GM23338 (cell line): ENCODE measurements around the gene CFAP65. TPM values are rescaled to one million over a fixed set of nuclear protein-coding genes. Genes with fewer than 3 reads are reported as not detected.

Experiments used
- ATAC-seq: fragments of 200-7000 bp; cut with Tn5 transposase; 3 replicates; pipeline ENCODE4 v1.9.1; 2020
- DNase-seq: peaks from one replicate; pipeline ENCODE4 v3.0.0-alpha.2; 2015; ENCODE audit warnings: low spot score
- H2AFZ ChIP-seq: fragments of 200-600 bp; sonication (generic); 2 replicates; pipeline ENCODE4 v1.8.0; 2016; ENCODE audit warnings: antibody characterized with exemption, mild to moderate bottlenecking, moderate library complexity
- H3F3A ChIP-seq: fragments of 200-600 bp; sonication (generic); replicated peaks from 2 replicates; pipeline ENCODE4 v1.8.0; 2017; ENCODE audit warnings: antibody characterized with exemption, mixed run types, low read depth
- H3K27ac ChIP-seq: fragments of 200-600 bp; sonication (generic); 2 replicates; pipeline ENCODE4 v1.6.1; 2016; ENCODE audit warnings: low read depth
- H3K27me3 ChIP-seq: fragments of 200-600 bp; sonication (generic); 2 replicates; pipeline ENCODE4 v1.8.0; 2016; ENCODE audit warnings: mild to moderate bottlenecking, mixed run types, moderate library complexity; ENCODE audit not compliant: insufficient read depth
- H3K36me3 ChIP-seq: fragments of 200-600 bp; sonication (generic); 2 replicates; pipeline ENCODE4 v1.8.0; 2016; ENCODE audit warnings: mild to moderate bottlenecking; ENCODE audit not compliant: insufficient read depth
- H3K4me1 ChIP-seq: fragments of 200-600 bp; sonication (generic); 2 replicates; pipeline ENCODE4 v1.8.0; 2016; ENCODE audit warnings: mild to moderate bottlenecking, moderate library complexity; ENCODE audit not compliant: insufficient read depth
- H3K4me2 ChIP-seq: fragments of 200-600 bp; sonication (generic); 2 replicates; pipeline ENCODE4 v1.7.1; 2017; ENCODE audit warnings: mixed run types
- H3K4me3 ChIP-seq: fragments of 200-600 bp; sonication (generic); 2 replicates; pipeline ENCODE4 v1.6.1; 2016; ENCODE audit warnings: mixed run types
- H3K79me2 ChIP-seq: fragments of 200-600 bp; sonication (generic); replicated peaks from 2 replicates; pipeline ENCODE4 v1.8.0; 2017; ENCODE audit warnings: mild to moderate bottlenecking; ENCODE audit not compliant: insufficient read depth
- H3K9me2 ChIP-seq: fragments of 200-600 bp; sonication (generic); 2 replicates; pipeline ENCODE4 v1.8.0; 2017; ENCODE audit not compliant: insufficient read depth
- H4K20me1 ChIP-seq: fragments of 200-600 bp; sonication (generic); replicated peaks from 2 replicates; pipeline ENCODE4 v1.8.0; 2017; ENCODE audit warnings: mild to moderate bottlenecking; ENCODE audit not compliant: insufficient read depth
- H3K27ac Mint-ChIP-seq: 2 replicates; pipeline ENCODE4 v1.8.0; 2020; ENCODE audit warnings: inconsistent platforms, mild to moderate bottlenecking, moderate library complexity, mixed read lengths
- H3K27me3 Mint-ChIP-seq: 3 replicates; pipeline ENCODE4 v1.8.0; 2022; ENCODE audit warnings: low read depth, mild to moderate bottlenecking, moderate library complexity, mixed read lengths, inconsistent platforms; ENCODE audit not compliant: insufficient read depth, poor library complexity
- H3K36me3 Mint-ChIP-seq: 3 replicates; pipeline ENCODE4 v1.8.0; 2021; ENCODE audit warnings: low read depth, mild to moderate bottlenecking, inconsistent platforms, moderate library complexity, mixed read lengths
- H3K4me1 Mint-ChIP-seq: 3 replicates; pipeline ENCODE4 v1.8.0; 2020; ENCODE audit warnings: mild to moderate bottlenecking, inconsistent platforms, mixed read lengths
- H3K4me3 Mint-ChIP-seq: 3 replicates; pipeline ENCODE4 v1.8.0; 2021; ENCODE audit warnings: moderate library complexity, mild to moderate bottlenecking, inconsistent platforms, mixed read lengths
- H3K9me3 Mint-ChIP-seq: 3 replicates; pipeline ENCODE4 v1.8.0; 2020; ENCODE audit warnings: moderate library complexity, mild to moderate bottlenecking, inconsistent platforms, mixed read lengths
- CREB1 ChIP-seq: fragments of 250-450 bp; sonication (Bioruptor Pico); IDR thresholded peaks from 2 replicates; pipeline ENCODE4 v1.5.0; 2020; ENCODE audit warnings: low read depth, mild to moderate bottlenecking, moderate library complexity
- EZH2phosphoT487 ChIP-seq: fragments of 200-600 bp; sonication (generic); IDR thresholded peaks from one replicate; pipeline ENCODE4 v1.8.1; 2018; ENCODE audit warnings: antibody characterized with exemption; ENCODE audit not compliant: unreplicated experiment
- NANOG ChIP-seq: IDR thresholded peaks from 2 replicates; pipeline ENCODE4 v1.6.1; 2016; ENCODE audit warnings: antibody characterized with exemption, borderline replicate concordance
- REST ChIP-seq: IDR thresholded peaks from one replicate; pipeline ENCODE4 v1.6.1; 2018; ENCODE audit warnings: antibody characterized with exemption; ENCODE audit not compliant: unreplicated experiment
- STAT1 ChIP-seq: IDR thresholded peaks from one replicate; pipeline ENCODE4 v1.6.1; 2016; ENCODE audit warnings: antibody characterized with exemption; ENCODE audit not compliant: unreplicated experiment
- ZNF331 ChIP-seq: fragments of 250-450 bp; sonication (Bioruptor Pico); IDR thresholded peaks from 2 replicates; pipeline ENCODE4 v1.5.0; 2020; ENCODE audit warnings: low read depth, mild to moderate bottlenecking, moderate library complexity
- polyA plus RNA-seq: library from polyadenylated mRNA; unstranded; fragments of >200 nt; fragmentation: Nextera tagmentation; extraction: Ambion mirVana; gene quantifications from 2 replicates; pipeline ENCODE4 v1.2.1, GENCODE V29; 2016
- total RNA-seq: library from RNA; depleted of rRNA; stranded (reverse); fragments of >200 nt; shearing (Covaris generic); gene quantifications from 2 replicates; pipeline ENCODE4 v1.2.3, GENCODE V29; 2014
- TF ChIP-seq, protein P1 (sequence below), 2 experiments: fragments of 200-600 bp in 1 of 2; sonication (generic) in 1 of 2; conservative IDR thresholded peaks; 2 replicates each; pipeline versions ENCODE4 v1.5.1 to v1.6.1; 2016 to 2017; ENCODE audit warnings: antibody characterized with exemption in 2 of 2, low read depth in 2 of 2, mild to moderate bottlenecking in 2 of 2, moderate library complexity in 1 of 2
- TF ChIP-seq, protein P2 (sequence below): fragments of 250-450 bp; sonication (Bioruptor Pico); IDR thresholded peaks from 2 replicates; pipeline ENCODE4 v1.5.0; 2020; ENCODE audit warnings: mild to moderate bottlenecking, moderate library complexity

The CFAP65 gene
- total and polyA plus RNA-seq, 2 experiments from 2014 or later = 0.38 to 0.74 TPM

DNA sequence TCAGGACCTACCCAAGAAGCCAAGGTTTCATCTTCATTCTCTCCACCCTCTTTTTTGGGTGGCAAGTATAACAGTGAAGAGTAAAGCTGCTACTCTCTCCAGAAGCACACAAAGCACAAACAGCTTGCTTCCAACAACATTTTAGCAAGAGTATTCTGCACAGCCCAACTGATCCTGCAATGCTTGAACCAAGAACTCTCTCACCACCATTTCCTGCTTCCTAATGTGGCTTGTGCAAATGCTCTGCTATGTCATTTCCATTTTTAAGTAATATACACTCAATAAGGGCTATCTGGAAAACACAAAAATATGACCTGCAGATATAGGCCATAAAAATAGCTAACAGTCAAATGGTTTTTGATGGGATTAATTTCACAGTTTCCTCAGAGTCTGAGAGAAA, 43.5 kb upstream of the CFAP65 start (continued):
- TF ChIP-seq, protein P1, sequence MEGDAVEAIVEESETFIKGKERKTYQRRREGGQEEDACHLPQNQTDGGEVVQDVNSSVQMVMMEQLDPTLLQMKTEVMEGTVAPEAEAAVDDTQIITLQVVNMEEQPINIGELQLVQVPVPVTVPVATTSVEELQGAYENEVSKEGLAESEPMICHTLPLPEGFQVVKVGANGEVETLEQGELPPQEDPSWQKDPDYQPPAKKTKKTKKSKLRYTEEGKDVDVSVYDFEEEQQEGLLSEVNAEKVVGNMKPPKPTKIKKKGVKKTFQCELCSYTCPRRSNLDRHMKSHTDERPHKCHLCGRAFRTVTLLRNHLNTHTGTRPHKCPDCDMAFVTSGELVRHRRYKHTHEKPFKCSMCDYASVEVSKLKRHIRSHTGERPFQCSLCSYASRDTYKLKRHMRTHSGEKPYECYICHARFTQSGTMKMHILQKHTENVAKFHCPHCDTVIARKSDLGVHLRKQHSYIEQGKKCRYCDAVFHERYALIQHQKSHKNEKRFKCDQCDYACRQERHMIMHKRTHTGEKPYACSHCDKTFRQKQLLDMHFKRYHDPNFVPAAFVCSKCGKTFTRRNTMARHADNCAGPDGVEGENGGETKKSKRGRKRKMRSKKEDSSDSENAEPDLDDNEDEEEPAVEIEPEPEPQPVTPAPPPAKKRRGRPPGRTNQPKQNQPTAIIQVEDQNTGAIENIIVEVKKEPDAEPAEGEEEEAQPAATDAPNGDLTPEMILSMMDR (conservative IDR thresholded peaks at IDR 0.05; ENCODE audit: low read depth in 2 of 2) = no peak
- TF ChIP-seq REST = no peak
- TF ChIP-seq STAT1 = no peak
- TF ChIP-seq EZH2phosphoT487 = no peak

DNA sequence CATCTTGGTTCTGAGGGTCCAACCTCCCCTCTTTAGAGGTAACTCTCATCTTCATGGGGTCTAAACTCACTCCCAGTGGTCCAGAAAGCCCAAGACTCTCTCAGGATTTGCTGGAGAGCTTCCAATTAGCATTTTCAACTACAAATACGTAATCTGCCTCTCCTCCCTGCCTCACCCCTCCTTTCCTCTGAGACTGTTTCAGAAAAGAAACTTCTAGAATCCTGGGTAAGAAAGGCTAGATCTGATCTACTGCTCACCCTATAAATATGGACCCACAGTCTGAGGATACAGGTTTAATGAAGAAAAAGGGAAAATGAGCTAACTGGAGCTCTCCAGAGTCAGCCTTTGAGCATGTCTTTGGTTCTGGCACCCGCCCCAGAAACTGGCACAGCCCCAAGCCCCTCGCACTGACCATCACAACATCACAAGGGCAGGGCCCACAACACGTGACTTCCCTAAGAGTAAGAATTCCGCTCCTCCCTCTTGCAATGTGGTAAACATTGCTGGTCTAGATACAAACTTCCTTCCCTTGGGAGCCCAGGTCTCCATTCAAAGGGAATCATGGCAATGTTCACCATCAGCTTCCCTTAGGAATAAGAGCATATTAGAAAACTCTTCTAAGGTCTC, 41.1 kb upstream of the CFAP65 start:
- Histone ChIP-seq H3K4me2 (no peak overlapping the region), H3K4me3 (no peak overlapping the region), H3K27me3 (no peaks in the 10 kb centered on the region), H3F3A (no peaks in the 10 kb centered on the region), H3K36me3 (no peaks in the 10 kb centered on the region), H4K20me1 (peaks cover 8% of the 10 kb centered on the region; the same call in 1 of the 2 replicates), H3K79me2 (no peaks in the 10 kb centered on the region), H3K4me1 (peaks cover 10% of the 10 kb centered on the region), H3K27ac (no peak overlapping the region), H3K9me2 (no peaks in the 10 kb centered on the region), H2AFZ (no peak overlapping the region)
- no peak overlapping the region for H3K27ac Mint-ChIP-seq
- H3K27me3 Mint-ChIP-seq = peaks cover 3% of the 10 kb centered on the region
- H3K9me3 Mint-ChIP-seq = no peaks in the 10 kb centered on the region
- H3K4me3 Mint-ChIP-seq = no peak overlapping the region
- H3K36me3 Mint-ChIP-seq = no peaks in the 10 kb centered on the region
- H3K4me1 Mint-ChIP-seq = peaks cover 14% of the 10 kb centered on the region
- DNase-seq (no peak), ATAC-seq (no peak)
- TF ChIP-seq REST = no peak
- TF ChIP-seq NANOG = no peak
- TF ChIP-seq ZNF331 (CRISPR knock-in tag) = no peak
- TF ChIP-seq, protein P2, sequence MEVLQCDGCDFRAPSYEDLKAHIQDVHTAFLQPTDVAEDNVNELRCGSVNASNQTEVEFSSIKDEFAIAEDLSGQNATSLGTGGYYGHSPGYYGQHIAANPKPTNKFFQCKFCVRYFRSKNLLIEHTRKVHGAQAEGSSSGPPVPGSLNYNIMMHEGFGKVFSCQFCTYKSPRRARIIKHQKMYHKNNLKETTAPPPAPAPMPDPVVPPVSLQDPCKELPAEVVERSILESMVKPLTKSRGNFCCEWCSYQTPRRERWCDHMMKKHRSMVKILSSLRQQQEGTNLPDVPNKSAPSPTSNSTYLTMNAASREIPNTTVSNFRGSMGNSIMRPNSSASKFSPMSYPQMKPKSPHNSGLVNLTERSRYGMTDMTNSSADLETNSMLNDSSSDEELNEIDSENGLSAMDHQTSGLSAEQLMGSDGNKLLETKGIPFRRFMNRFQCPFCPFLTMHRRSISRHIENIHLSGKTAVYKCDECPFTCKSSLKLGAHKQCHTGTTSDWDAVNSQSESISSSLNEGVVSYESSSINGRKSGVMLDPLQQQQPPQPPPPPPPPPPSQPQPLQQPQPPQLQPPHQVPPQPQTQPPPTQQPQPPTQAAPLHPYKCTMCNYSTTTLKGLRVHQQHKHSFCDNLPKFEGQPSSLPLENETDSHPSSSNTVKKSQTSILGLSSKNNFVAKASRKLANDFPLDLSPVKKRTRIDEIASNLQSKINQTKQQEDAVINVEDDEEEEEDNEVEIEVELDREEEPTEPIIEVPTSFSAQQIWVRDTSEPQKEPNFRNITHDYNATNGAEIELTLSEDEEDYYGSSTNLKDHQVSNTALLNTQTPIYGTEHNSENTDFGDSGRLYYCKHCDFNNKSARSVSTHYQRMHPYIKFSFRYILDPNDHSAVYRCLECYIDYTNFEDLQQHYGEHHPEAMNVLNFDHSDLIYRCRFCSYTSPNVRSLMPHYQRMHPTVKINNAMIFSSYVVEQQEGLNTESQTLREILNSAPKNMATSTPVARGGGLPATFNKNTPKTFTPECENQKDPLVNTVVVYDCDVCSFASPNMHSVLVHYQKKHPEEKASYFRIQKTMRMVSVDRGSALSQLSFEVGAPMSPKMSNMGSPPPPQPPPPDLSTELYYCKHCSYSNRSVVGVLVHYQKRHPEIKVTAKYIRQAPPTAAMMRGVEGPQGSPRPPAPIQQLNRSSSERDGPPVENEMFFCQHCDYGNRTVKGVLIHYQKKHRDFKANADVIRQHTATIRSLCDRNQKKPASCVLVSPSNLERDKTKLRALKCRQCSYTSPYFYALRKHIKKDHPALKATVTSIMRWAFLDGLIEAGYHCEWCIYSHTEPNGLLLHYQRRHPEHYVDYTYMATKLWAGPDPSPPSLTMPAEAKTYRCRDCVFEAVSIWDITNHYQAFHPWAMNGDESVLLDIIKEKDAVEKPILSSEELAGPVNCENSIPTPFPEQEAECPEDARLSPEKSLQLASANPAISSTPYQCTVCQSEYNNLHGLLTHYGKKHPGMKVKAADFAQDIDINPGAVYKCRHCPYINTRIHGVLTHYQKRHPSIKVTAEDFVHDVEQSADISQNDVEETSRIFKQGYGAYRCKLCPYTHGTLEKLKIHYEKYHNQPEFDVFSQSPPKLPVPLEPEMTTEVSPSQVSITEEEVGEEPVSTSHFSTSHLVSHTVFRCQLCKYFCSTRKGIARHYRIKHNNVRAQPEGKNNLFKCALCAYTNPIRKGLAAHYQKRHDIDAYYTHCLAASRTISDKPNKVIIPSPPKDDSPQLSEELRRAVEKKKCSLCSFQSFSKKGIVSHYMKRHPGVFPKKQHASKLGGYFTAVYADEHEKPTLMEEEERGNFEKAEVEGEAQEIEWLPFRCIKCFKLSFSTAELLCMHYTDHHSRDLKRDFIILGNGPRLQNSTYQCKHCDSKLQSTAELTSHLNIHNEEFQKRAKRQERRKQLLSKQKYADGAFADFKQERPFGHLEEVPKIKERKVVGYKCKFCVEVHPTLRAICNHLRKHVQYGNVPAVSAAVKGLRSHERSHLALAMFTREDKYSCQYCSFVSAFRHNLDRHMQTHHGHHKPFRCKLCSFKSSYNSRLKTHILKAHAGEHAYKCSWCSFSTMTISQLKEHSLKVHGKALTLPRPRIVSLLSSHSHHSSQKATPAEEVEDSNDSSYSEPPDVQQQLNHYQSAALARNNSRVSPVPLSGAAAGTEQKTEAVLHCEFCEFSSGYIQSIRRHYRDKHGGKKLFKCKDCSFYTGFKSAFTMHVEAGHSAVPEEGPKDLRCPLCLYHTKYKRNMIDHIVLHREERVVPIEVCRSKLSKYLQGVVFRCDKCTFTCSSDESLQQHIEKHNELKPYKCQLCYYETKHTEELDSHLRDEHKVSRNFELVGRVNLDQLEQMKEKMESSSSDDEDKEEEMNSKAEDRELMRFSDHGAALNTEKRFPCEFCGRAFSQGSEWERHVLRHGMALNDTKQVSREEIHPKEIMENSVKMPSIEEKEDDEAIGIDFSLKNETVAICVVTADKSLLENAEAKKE (CRISPR knock-in tag) = no peak
- no peak for TF ChIP-seq CREB1 (CRISPR knock-in tag)
